Stimulated activated CD8-positive, alpha-beta memory T cell treated with anti-CD3 and anti-CD28 coated beads, Interleukin-12 subunit alpha, Interleukin-12 subunit beta, amount 100 ng/mL, for 1 hour (primary cell): ENCODE results near the gene XYLT1.

Experiments
- DNase-seq: peaks from one replicate; pipeline ENCODE4 v3.0.0-alpha.2; 2020; ENCODE audit warnings: low read depth

Gene XYLT1

GRCh38 chr16:17459903-17460521 is 10.7 kb downstream of the XYLT1 start:
- no peak for DNase-seq

- DNase-seq, result no peak
Observed at GRCh38 chr16:17457997-17458396, 12.8 kb downstream of the XYLT1 start.

GRCh38 chr16:17457513-17457912 is 13.2 kb downstream of the XYLT1 start:
- no peak for DNase-seq

GRCh38 chr16:17454162-17454730 is 16.5 kb downstream of the XYLT1 start:
- DNase-seq, result no peak

GRCh38 chr16:17453364-17454038 is 17.3 kb downstream of the XYLT1 start:
- DNase-seq, result no peak

GRCh38 chr16:17452922-17453321 is 17.8 kb downstream of the XYLT1 start:
- no peak for DNase-seq

- DNase-seq, result no peak
Observed at GRCh38 chr16:17451843-17452242, 18.9 kb downstream of the XYLT1 start.

- no peak for DNase-seq
Observed at GRCh38 chr16:17450291-17450690, 20.5 kb downstream of the XYLT1 start.

- DNase-seq, result no peak
Observed at GRCh38 chr16:17448640-17449638, 21.8 kb downstream of the XYLT1 start.

- no peak for DNase-seq
Observed at GRCh38 chr16:17447101-17447569, 23.6 kb downstream of the XYLT1 start.

- no peak for DNase-seq
Observed at GRCh38 chr16:17446661-17447060, 24.1 kb downstream of the XYLT1 start.

- no peak for DNase-seq
Observed at GRCh38 chr16:17445421-17445820, 25.3 kb downstream of the XYLT1 start.

- DNase-seq, result no peak
Observed at GRCh38 chr16:17444658-17445057, 26.1 kb downstream of the XYLT1 start.

- DNase-seq, result no peak
Observed at GRCh38 chr16:17440131-17440530, 30.6 kb downstream of the XYLT1 start.

- DNase-seq, result no peak
Observed at GRCh38 chr16:17439580-17439979, 31.2 kb downstream of the XYLT1 start.

- no peak for DNase-seq
Observed at GRCh38 chr16:17437981-17438380, 32.8 kb downstream of the XYLT1 start.

GRCh38 chr16:17437127-17437720 is 33.5 kb downstream of the XYLT1 start:
- no peak for DNase-seq

GRCh38 chr16:17435318-17435717 is 35.4 kb downstream of the XYLT1 start:
- DNase-seq, result no peak

GRCh38 chr16:17433577-17434451 is 36.9 kb downstream of the XYLT1 start:
- no peak for DNase-seq

- no peak for DNase-seq
Observed at GRCh38 chr16:17432901-17433576, 37.7 kb downstream of the XYLT1 start.
